Stimulated activated CD8-positive, alpha-beta memory T cell treated with anti-CD3 and anti-CD28 coated beads, Interleukin-12 subunit alpha, Interleukin-12 subunit beta, amount 100 ng/mL, for 4 hours (primary cell): Measurements from ENCODE around the gene CCNG1.

Experiments
- DNase-seq: peaks from one replicate; pipeline ENCODE4 v3.0.0-alpha.2; 2020; ENCODE audit warnings: low read depth

Gene CCNG1

DNA sequence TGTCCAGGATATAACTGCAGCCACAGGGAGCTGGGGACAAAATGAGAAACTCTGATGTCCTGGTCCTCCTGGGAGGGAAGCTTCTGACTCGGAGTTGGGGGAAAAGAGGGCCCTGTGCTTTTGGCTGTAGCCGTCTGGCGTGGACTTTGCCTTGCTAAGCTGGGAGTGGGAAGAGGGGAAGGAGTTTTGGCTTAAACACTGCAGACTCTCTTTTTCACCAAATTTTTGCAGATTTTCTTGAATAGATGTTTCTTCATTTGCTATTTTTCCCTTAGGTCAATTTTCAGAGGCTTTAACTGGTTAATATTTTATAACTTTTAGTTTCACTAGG is 52.3 kb downstream of the CCNG1 start:
- DNase-seq = no peak
